Transverse colon (tissue), 4 donors: ENCODE data around the gene NES.

Experiments
- CTCF ChIP-seq, 5 experiments: fragments of 200-600 bp in 3 of 5; fragments of 450-650 bp in 2 of 5; sonication (generic) in 3 of 5; IDR thresholded peaks; 1 replicate in 2 of 5; 2 replicates in 3 of 5; pipeline ENCODE4 v1.5.1; 2016 to 2017; ENCODE audit warnings: antibody characterized with exemption in 5 of 5, inconsistent platforms in 3 of 5, mild to moderate bottlenecking in 2 of 5, moderate library complexity in 1 of 5
- EP300 ChIP-seq: sonication (generic); formaldehyde crosslinking; IDR thresholded peaks from one replicate; pipeline ENCODE4 v1.6.1; 2017; ENCODE audit warnings: antibody characterized with exemption, low read depth
- POLR2A ChIP-seq: fragments of 450-650 bp; IDR thresholded peaks from one replicate; pipeline ENCODE4 v1.6.1; 2016; ENCODE audit warnings: antibody characterized with exemption, mild to moderate bottlenecking, moderate library complexity
- POLR2AphosphoS5 ChIP-seq, 3 donors: sonication (generic); formaldehyde crosslinking; IDR thresholded peaks; one replicate each; pipeline ENCODE4 v1.6.1; 2016; ENCODE audit warnings: antibody characterized with exemption in 3 of 3

DNA sequence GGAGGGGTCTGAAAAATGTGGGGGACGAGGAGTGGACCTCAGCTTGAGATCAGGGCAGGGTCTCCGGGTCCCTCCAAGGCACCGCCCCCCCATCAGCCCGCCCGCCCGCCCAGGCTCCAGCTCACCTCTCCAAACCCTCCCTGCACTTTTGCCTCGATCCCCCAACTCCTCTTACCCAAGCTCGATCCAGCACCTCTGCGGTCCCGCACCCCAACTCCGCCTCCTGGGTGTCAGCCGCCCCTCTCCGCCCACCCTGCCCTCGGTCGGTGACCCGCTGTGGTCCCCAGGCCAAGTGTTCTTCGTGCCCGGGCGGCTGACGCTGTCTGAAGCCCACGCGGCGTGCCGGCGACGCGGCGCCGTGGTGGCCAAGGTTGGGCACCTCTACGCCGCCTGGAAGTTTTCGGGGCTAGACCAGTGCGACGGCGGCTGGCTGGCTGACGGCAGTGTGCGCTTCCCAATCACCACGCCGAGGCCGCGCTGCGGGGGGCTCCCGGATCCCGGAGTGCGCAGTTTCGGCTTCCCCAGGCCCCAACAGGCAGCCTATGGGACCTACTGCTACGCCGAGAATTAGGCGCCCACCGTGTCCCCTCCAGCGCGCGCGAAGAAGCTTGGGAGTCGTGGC is 52.3 kb downstream of the NES start:
- TF ChIP-seq CTCF (IDR thresholded peaks at IDR 0.05) (no peak), POLR2A (no peak), POLR2AphosphoS5 (IDR thresholded peaks at IDR 0.05) (no peak), EP300 (no peak)
